ENCODE measurements around the gene GCHFR.

The GCHFR gene

DNA sequence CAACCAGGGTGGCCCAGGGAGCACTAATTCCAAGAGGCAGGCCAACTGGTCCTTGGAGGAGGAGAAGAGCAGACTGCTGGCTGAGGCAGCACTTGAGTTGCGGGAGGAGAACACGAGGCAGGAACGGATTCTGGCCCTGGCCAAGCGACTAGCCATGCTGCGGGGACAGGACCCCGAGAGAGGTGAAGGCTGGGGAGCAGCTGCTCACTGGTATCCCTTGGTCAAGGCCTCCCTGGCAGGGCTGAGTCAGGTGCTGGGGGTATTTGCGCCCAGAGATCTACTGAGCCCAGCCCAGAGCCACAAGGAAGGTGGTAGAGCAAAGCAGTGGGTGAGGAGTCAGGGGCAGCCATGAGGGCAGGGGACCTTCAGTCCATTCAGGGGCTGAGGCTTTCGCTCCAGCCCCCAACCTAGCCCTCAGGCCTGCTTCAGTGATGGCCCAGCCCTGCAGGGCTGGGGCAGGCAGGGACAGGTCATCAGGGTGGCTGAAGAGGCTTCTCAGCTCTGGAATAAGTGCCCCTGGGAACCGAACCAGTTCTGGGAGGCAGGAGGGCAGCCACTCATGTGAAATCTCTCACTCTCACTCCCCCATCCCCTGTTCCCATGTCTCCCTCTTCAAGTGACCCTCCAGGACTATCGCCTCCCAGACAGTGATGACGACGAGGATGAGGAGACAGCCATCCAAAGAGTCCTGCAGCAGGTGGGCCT, 49.0 kb downstream of the GCHFR start:
- no peak for DNase-seq (ENCODE audit: low spot score)

DNA sequence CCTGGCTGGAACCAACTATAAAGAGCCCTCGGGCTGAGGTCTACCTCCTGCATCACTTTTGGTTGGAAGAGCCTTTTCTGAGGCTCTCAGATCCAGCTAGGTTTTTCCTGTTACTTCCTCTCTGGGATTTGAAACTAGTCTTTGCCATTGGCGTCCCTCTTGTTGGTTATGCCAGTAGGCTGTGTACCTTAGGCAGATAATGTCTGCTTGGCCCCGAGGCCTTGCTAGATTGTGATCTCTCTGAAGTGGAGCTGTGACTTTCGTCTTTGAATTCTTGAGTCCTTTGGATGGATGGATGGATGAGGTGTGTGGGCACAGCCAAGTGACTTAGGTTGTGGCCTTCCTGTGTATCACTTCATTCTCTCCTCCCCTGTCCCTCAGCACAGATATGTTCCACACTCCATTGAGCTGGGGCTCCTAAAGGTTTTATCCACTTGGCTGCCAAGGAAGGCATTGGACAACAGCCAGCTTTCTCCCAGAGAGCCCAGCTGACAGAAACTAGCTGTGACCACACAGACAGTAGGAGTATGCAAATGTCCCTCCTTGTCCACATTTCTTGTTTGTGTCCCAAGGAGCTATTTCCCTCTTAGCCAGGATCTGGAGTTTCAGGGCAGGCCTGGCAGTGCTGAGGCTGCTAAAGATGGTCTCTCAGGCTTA, 51.3 kb downstream of the GCHFR start:
- no peak for DNase-seq (ENCODE audit: low spot score)

All from globus pallidus (tissue), 1 donor.